Uterus (tissue), 2 donors: ENCODE data around the gene PSMB8.

Experiments used
- CTCF ChIP-seq, 4 experiments: fragments of 200-600 bp in 2 of 4; fragments of 450-650 bp in 2 of 4; sonication (generic) in 2 of 4; IDR thresholded peaks; one replicate each; pipeline ENCODE4 v1.5.1; 2016 to 2019; ENCODE audit warnings: antibody characterized with exemption in 4 of 4, mild to moderate bottlenecking in 2 of 4, moderate library complexity in 1 of 4
- POLR2A ChIP-seq, 2 donors: fragments of 450-650 bp; IDR thresholded peaks; one replicate each; pipeline ENCODE4 v1.6.1; 2016; ENCODE audit warnings: antibody characterized with exemption in 2 of 2, mild to moderate bottlenecking in 1 of 2, moderate library complexity in 1 of 2

- TF ChIP-seq POLR2A (IDR thresholded peaks at IDR 0.05) (no peak), CTCF (IDR thresholded peaks at IDR 0.05) (no peak)
Measured at GRCh38 chr6:32839356-32839755, 4.5 kb downstream of the PSMB8 start.
